Skeletal muscle satellite cell (primary cell): ENCODE measurements around the gene QRFP.
"Not testable (repeated sequence)": the region's sequence is repeated elsewhere in the genome, so short reads cannot be mapped to it uniquely, and the experiment has no call there.

Experiments used
- H3K27me3 ChIP-seq: 2 replicates; pipeline ENCODE4 v1.7.0; 2013; ENCODE audit warnings: low read length; ENCODE audit not compliant: control insufficient read depth, insufficient read depth
- H3K36me3 ChIP-seq: 2 replicates; pipeline ENCODE4 v1.7.0; 2013; ENCODE audit warnings: mild to moderate bottlenecking, control low read depth, low read length; ENCODE audit not compliant: insufficient read depth
- H3K4me1 ChIP-seq: 2 replicates; pipeline ENCODE4 v1.7.0; 2013; ENCODE audit warnings: low read length; ENCODE audit not compliant: control insufficient read depth, insufficient read depth
- H3K4me2 ChIP-seq: 2 replicates; pipeline ENCODE4 v1.7.0; 2013; ENCODE audit warnings: mild to moderate bottlenecking, low read length
- H3K4me3 ChIP-seq: 2 replicates; pipeline ENCODE4 v1.7.0; 2013; ENCODE audit warnings: low read length
- H3K9ac ChIP-seq: 2 replicates; pipeline ENCODE4 v1.7.0; 2013; ENCODE audit warnings: mild to moderate bottlenecking, low read depth, low read length, moderate library complexity
- H3K9me3 ChIP-seq: replicated peaks from 2 replicates; pipeline ENCODE4 v1.7.0; 2013; ENCODE audit warnings: mild to moderate bottlenecking, control low read depth, low read length

The QRFP gene

GRCh38 chr9:130857864-130858738 is 38.5 kb downstream of the QRFP start:
- no peaks in the 10 kb centered on the region for H3K9me3 ChIP-seq
- no peaks in the 10 kb centered on the region for H3K27me3 ChIP-seq
- peak overlapping the region; percentile 82 for H3K9ac ChIP-seq
- peaks cover 61% of the 10 kb centered on the region for H3K36me3 ChIP-seq
- H3K4me3 ChIP-seq, result no peak overlapping the region
- peak overlapping the region; percentile 57 for H3K4me2 ChIP-seq
- H3K4me1 ChIP-seq, result peaks cover 52% of the 10 kb centered on the region

- H3K9ac ChIP-seq, result no peak overlapping the region
- peaks cover 41% of the 10 kb centered on the region for H3K4me1 ChIP-seq
- peaks cover 50% of the 10 kb centered on the region for H3K36me3 ChIP-seq
- H3K9me3 ChIP-seq, result no peaks in the 10 kb centered on the region
- no peaks in the 10 kb centered on the region for H3K27me3 ChIP-seq
- H3K4me2 ChIP-seq, result no peak overlapping the region
- no peak overlapping the region for H3K4me3 ChIP-seq
These were observed 40.1 kb downstream of the QRFP start for GRCh38 chr9:130856474-130856873.

- H3K4me2 ChIP-seq, result no peak overlapping the region
- H3K27me3 ChIP-seq, result no peaks in the 10 kb centered on the region
- H3K9me3 ChIP-seq, result no peaks in the 10 kb centered on the region
- H3K4me1 ChIP-seq, result peaks cover 33% of the 10 kb centered on the region
- H3K9ac ChIP-seq, result no peak overlapping the region
- H3K36me3 ChIP-seq, result peaks cover 42% of the 10 kb centered on the region
- H3K4me3 ChIP-seq, result no peak overlapping the region
These were observed 41.8 kb downstream of the QRFP start for GRCh38 chr9:130854835-130855234.

GRCh38 chr9:130854092-130854491 is 42.5 kb downstream of the QRFP start:
- Histone ChIP-seq H3K4me1 (peaks cover 35% of the 10 kb centered on the region), H3K36me3 (peaks cover 38% of the 10 kb centered on the region), H3K27me3 (no peaks in the 10 kb centered on the region), H3K9ac (no peak overlapping the region), H3K4me3 (no peak overlapping the region), H3K9me3 (no peaks in the 10 kb centered on the region), H3K4me2 (no peak overlapping the region)

- Histone ChIP-seq H3K36me3 (peaks cover 34% of the 10 kb centered on the region), H3K4me2 (no peak overlapping the region), H3K4me3 (no peak overlapping the region), H3K27me3 (no peaks in the 10 kb centered on the region), H3K9me3 (no peaks in the 10 kb centered on the region), H3K4me1 (peaks cover 35% of the 10 kb centered on the region), H3K9ac (no peak overlapping the region)
These were observed 43.8 kb downstream of the QRFP start for GRCh38 chr9:130852801-130853200.

GRCh38 chr9:130849356-130849755 is 47.3 kb downstream of the QRFP start:
- Histone ChIP-seq H3K9ac (peak overlapping the region; percentile 79), H3K36me3 (peaks cover 7% of the 10 kb centered on the region), H3K4me3 (no peak overlapping the region), H3K9me3 (no peaks in the 10 kb centered on the region), H3K4me2 (no peak overlapping the region), H3K4me1 (peaks cover 58% of the 10 kb centered on the region), H3K27me3 (no peaks in the 10 kb centered on the region)

- H3K4me3 ChIP-seq, H3K27me3 ChIP-seq, H3K36me3 ChIP-seq, H3K9me3 ChIP-seq: not testable (repeated sequence)
- Histone ChIP-seq H3K4me1 (peaks cover 66% of the 10 kb centered on the region), H3K4me2 (peak overlapping the region; percentile 84), H3K9ac (peak overlapping the region; percentile 79)
These were observed 48.1 kb downstream of the QRFP start for GRCh38 chr9:130848514-130848913.

- Histone ChIP-seq H3K4me1 (peaks cover 76% of the 10 kb centered on the region), H3K36me3 (no peaks in the 10 kb centered on the region), H3K4me3 (peak overlapping the region; percentile 64), H3K9ac (peak overlapping the region; percentile 95), H3K27me3 (no peaks in the 10 kb centered on the region), H3K9me3 (no peaks in the 10 kb centered on the region), H3K4me2 (peak overlapping the region; percentile 84)
These were observed 49.0 kb downstream of the QRFP start for GRCh38 chr9:130847306-130848217.

- no peaks in the 10 kb centered on the region for H3K27me3 ChIP-seq
- H3K4me3 ChIP-seq, result peak overlapping the region; percentile 64
- peak overlapping the region; percentile 84 for H3K4me2 ChIP-seq
- H3K4me1 ChIP-seq, result peaks cover 82% of the 10 kb centered on the region
- no peaks in the 10 kb centered on the region for H3K9me3 ChIP-seq
- H3K36me3 ChIP-seq, result no peaks in the 10 kb centered on the region
- peak overlapping the region; percentile 95 for H3K9ac ChIP-seq
These were observed 49.9 kb downstream of the QRFP start for GRCh38 chr9:130846487-130847305.

- peaks cover 82% of the 10 kb centered on the region for H3K4me1 ChIP-seq
- peak overlapping the region; percentile 84 for H3K4me2 ChIP-seq
- H3K9me3 ChIP-seq, result no peaks in the 10 kb centered on the region
- H3K4me3 ChIP-seq, result peak overlapping the region; percentile 64
- peak overlapping the region; percentile 95 for H3K9ac ChIP-seq
- H3K27me3 ChIP-seq, result no peaks in the 10 kb centered on the region
- no peaks in the 10 kb centered on the region for H3K36me3 ChIP-seq
These were observed 50.6 kb downstream of the QRFP start for GRCh38 chr9:130845901-130846481.
